ENCODE data around the gene ZNF200. TPM values are rescaled to one million over a fixed set of nuclear protein-coding genes. Genes with fewer than 3 reads are reported as not detected.

The ZNF200 gene
- total and polyA plus RNA-seq, 3 donors from 2014 or later: 41.9 to 48.3 (median 45.2) TPM

DNA sequence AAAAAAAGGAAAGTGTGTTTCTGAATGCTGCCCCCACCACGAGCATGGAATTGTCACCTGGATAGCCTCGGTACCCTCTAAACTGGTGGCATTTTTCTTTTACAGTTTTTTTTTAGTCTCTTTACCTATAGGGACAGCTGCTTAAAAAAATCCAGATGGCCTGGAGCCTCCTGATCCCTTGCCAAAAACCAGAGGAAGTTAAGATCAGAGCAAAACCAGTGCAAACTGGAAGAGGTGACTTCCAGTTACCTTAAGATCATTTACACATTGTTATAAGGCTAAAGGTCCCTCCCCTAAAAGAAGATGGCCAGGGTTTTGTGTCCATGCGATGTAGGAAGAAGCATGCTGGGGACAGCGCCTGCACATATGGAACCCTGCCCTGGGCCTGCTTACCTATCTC lies 18.0 kb upstream of the ZNF200 start:
- H3K36me3 ChIP-seq (ENCODE audit: low read depth, missing control alignments): no peaks in the 10 kb centered on the region
- H3K4me3 ChIP-seq: no peak overlapping the region
- H3K4me1 ChIP-seq: no peaks in the 10 kb centered on the region
- intact Hi-C loops (cut with DNase I; ENCODE audit: low total_unique reads): no loop called here
- DNase-seq: no peak
- no peaks in the 10 kb centered on the region for H3K27me3 ChIP-seq
- H3K27ac ChIP-seq: no peak overlapping the region
- TF ChIP-seq POLR2A (IDR thresholded peaks at IDR 0.05): no peak
- TF ChIP-seq, protein P1, sequence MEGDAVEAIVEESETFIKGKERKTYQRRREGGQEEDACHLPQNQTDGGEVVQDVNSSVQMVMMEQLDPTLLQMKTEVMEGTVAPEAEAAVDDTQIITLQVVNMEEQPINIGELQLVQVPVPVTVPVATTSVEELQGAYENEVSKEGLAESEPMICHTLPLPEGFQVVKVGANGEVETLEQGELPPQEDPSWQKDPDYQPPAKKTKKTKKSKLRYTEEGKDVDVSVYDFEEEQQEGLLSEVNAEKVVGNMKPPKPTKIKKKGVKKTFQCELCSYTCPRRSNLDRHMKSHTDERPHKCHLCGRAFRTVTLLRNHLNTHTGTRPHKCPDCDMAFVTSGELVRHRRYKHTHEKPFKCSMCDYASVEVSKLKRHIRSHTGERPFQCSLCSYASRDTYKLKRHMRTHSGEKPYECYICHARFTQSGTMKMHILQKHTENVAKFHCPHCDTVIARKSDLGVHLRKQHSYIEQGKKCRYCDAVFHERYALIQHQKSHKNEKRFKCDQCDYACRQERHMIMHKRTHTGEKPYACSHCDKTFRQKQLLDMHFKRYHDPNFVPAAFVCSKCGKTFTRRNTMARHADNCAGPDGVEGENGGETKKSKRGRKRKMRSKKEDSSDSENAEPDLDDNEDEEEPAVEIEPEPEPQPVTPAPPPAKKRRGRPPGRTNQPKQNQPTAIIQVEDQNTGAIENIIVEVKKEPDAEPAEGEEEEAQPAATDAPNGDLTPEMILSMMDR (IDR thresholded peaks at IDR 0.05): no peak
- 78 to 84% methylated on average over 4 of the region's 4 CpGs for WGBS, 2 donors
- no peaks in the 10 kb centered on the region for H3K9me3 ChIP-seq

DNA sequence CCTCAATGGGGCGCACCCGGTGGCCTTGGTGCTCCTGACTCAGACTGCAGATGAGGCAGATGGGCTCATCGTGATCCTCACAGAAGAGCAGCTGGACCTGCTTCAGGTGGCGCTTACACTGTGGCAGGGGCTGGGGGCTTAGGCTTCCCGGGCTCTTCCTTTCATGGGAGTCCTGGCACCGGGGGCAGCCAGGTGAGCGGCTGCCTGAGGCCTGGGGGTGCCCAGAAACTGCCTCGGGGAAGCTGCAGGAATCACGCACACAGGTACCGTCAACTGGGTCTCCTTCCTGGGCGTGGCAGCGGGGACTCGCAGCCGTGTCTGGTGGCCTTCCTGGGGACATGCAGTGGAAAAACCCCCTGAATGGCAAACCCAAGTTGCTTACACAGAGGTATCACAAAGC lies 14.5 kb upstream of the ZNF200 start:
- TF ChIP-seq, protein P1 (IDR thresholded peaks at IDR 0.05): no peak
- TF ChIP-seq POLR2A (IDR thresholded peaks at IDR 0.05): no peak
- intact Hi-C loops (cut with DNase I; ENCODE audit: low total_unique reads): no loop called here

DNA sequence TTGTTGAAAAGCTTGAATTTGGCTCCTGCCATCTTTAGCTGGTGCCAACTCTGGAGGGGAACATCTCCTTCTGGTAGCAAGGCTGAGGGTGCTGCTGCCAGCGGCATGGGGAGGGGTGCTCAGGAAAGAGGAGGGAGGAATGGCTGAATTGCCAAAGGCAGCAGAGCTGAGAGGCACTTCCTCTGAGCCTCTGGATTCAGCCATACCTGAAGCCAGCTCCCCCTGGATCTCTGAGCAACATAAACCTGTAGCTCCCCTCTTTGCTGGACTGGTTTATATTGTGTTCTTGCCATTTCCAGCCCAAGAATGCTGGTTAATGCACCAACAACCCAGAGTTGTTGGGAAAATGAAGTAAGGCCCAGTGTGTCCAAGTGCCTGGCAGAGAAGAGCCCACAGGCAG lies 14.1 kb upstream of the ZNF200 start:
- H3K9me3 ChIP-seq: no peaks in the 10 kb centered on the region
- no peaks in the 10 kb centered on the region for H3K36me3 ChIP-seq (ENCODE audit: low read depth, missing control alignments)
- H3K27ac ChIP-seq: no peak overlapping the region
- no peak for DNase-seq
- H3K4me3 ChIP-seq: no peak overlapping the region
- 70 to 80% methylated on average over 1 of the region's 1 CpG for WGBS, 2 donors
- TF ChIP-seq POLR2A (IDR thresholded peaks at IDR 0.05): no peak
- intact Hi-C loops (cut with DNase I; ENCODE audit: low total_unique reads): no loop called here
- H3K27me3 ChIP-seq: no peaks in the 10 kb centered on the region
- H3K4me1 ChIP-seq: no peaks in the 10 kb centered on the region

More for the DNA sequence above, 14.5 kb upstream of the ZNF200 start:
- H3K27ac ChIP-seq: no peak overlapping the region
- no peaks in the 10 kb centered on the region for H3K27me3 ChIP-seq
- 90% methylated on average over 2 to 14 of the region's 14 CpGs for WGBS, 2 donors
- DNase-seq: no peak
- no peaks in the 10 kb centered on the region for H3K9me3 ChIP-seq
- H3K4me1 ChIP-seq: no peaks in the 10 kb centered on the region
- no peaks in the 10 kb centered on the region for H3K36me3 ChIP-seq (ENCODE audit: low read depth, missing control alignments)
- H3K4me3 ChIP-seq: no peak overlapping the region

DNA sequence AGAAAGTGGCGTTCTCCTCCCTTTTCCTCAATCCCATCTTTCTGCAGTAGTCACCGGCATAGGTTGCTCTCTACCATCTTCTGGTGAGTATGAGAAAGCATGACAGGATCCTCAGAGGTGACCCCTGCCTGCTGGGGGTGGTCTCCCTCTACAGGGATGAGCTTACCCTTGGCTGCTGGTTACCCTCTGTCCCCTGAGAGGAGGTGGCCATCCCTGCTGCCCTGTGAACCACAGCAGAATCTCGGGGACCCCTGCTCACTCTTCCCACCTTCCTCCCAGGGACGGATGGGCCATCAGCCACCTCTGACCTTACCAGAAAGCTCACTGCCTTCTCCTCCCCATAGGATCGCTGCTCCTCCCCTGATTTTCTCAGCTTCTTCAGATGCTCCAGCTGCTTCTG lies 13.6 kb upstream of the ZNF200 start:
- intact Hi-C loops (cut with DNase I; ENCODE audit: low total_unique reads): no loop called here
- TF ChIP-seq, protein P1 (IDR thresholded peaks at IDR 0.05): no peak
- TF ChIP-seq POLR2A (IDR thresholded peaks at IDR 0.05): no peak
- 67 to 86% methylated on average over 5 of the region's 5 CpGs for WGBS, 2 donors

DNA sequence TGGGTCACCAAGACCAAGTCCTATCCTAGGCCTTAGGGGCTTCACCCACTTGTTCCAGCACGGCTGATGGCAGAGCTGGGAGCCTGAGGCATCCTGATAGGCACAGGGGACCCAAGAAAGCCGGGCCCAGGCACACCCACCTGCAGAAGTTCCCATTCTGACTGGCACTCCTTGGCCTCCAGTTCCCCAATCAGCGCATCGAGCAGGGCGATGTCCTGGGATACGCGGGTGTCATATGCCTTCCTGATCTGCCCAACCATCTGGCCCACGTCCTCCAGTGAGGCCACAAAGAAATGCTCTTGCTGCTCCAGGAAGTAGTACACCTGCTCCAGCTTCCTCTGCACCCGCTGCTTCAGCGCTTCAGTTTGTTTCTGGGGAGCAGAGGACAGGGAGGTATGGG lies 11.9 kb upstream of the ZNF200 start:
- intact Hi-C loops (cut with DNase I; ENCODE audit: low total_unique reads): no loop called here
- H3K4me3 ChIP-seq: no peak overlapping the region
- TF ChIP-seq, protein P1 (IDR thresholded peaks at IDR 0.05): no peak
- TF ChIP-seq POLR2A (IDR thresholded peaks at IDR 0.05): no peak
- DNase-seq: no peak
- WGBS, 2 donors: 81% methylated on average over 9 of the region's 10 CpGs; no CpG with 5 or more reads in 1 of the 2 donors
- no peaks in the 10 kb centered on the region for H3K27me3 ChIP-seq
- no peaks in the 10 kb centered on the region for H3K4me1 ChIP-seq
- H3K27ac ChIP-seq: no peak overlapping the region
- no peaks in the 10 kb centered on the region for H3K36me3 ChIP-seq (ENCODE audit: low read depth, missing control alignments)
- no peaks in the 10 kb centered on the region for H3K9me3 ChIP-seq

More for the DNA sequence above, 13.6 kb upstream of the ZNF200 start:
- H3K27ac ChIP-seq: no peak overlapping the region
- no peaks in the 10 kb centered on the region for H3K27me3 ChIP-seq
- H3K4me1 ChIP-seq: no peaks in the 10 kb centered on the region
- H3K9me3 ChIP-seq: no peaks in the 10 kb centered on the region
- H3K36me3 ChIP-seq (ENCODE audit: low read depth, missing control alignments): no peaks in the 10 kb centered on the region
- no peak for DNase-seq
- no peak overlapping the region for H3K4me3 ChIP-seq
